Spleen (tissue), 11 donors: ENCODE results near the gene DUOX2. TPM values are rescaled to one million over a fixed set of nuclear protein-coding genes. Genes with fewer than 3 reads are reported as not detected.
A peak's percentile ranks its signal among the peaks of the same experiment; 100 is the strongest.

Experiments
- DNase-seq: peaks from one replicate; pipeline ENCODE4 v3.0.0-alpha.2; 2020
- H3K27ac ChIP-seq, 8 donors: fragments of 200-600 bp; sonication (generic) in 7 of 8; 1 replicate in 4 of 8; 2 replicates in 4 of 8; pipeline versions ENCODE4 v1.5.0 to v1.8.0; 2016 to 2021; ENCODE audit warnings: inconsistent platforms in 4 of 8, mild to moderate bottlenecking in 4 of 8, moderate library complexity in 1 of 8
- H3K27me3 ChIP-seq, 7 donors: fragments of 200-600 bp; sonication (generic) in 6 of 7; replicated peaks in 1 of 7; 1 replicate in 4 of 7; 2 replicates in 3 of 7; pipeline versions ENCODE4 v1.5.0 to v1.8.0; 2016 to 2021; ENCODE audit warnings: inconsistent platforms in 3 of 7, mild to moderate bottlenecking in 1 of 7
- H3K36me3 ChIP-seq, 6 donors: fragments of 200-600 bp; sonication (generic) in 5 of 6; 1 replicate in 4 of 6; 2 replicates in 2 of 6; pipeline versions ENCODE4 v1.5.0 to v1.8.0; 2016 to 2021; ENCODE audit warnings: inconsistent platforms in 2 of 6
- H3K4me1 ChIP-seq, 6 donors: fragments of 200-600 bp; sonication (generic) in 5 of 6; 1 replicate in 3 of 6; 2 replicates in 3 of 6; pipeline versions ENCODE4 v1.5.0 to v1.8.0; 2016 to 2021; ENCODE audit warnings: inconsistent platforms in 3 of 6
- H3K4me3 ChIP-seq, 8 donors: fragments of 200-600 bp; sonication (generic) in 7 of 8; 1 replicate in 4 of 8; 2 replicates in 4 of 8; pipeline versions ENCODE4 v1.5.0 to v1.8.0; 2016 to 2021; ENCODE audit warnings: inconsistent platforms in 4 of 8, mild to moderate bottlenecking in 4 of 8, moderate library complexity in 2 of 8
- H3K9me3 ChIP-seq, 8 donors: fragments of 200-600 bp; sonication (generic) in 7 of 8; 1 replicate in 4 of 8; 2 replicates in 4 of 8; pipeline versions ENCODE4 v1.5.0 to v1.8.0; 2016 to 2021; ENCODE audit warnings: inconsistent platforms in 4 of 8
- POLR2A ChIP-seq, 3 donors: fragments of 450-650 bp; IDR thresholded peaks; one replicate each; pipeline ENCODE4 v1.5.1; 2017; ENCODE audit warnings: antibody characterized with exemption in 3 of 3, mild to moderate bottlenecking in 1 of 3
- POLR2AphosphoS5 ChIP-seq, 3 donors: sonication (generic); formaldehyde crosslinking; IDR thresholded peaks; one replicate each; pipeline ENCODE4 v1.5.1; 2017; ENCODE audit warnings: antibody characterized with exemption in 3 of 3
- WGBS, 5 donors: extraction: QIAGEN DNeasy Blood & Tissue Kit in 3 of 5; methylation state at CpG; one replicate each; pipeline versions ENCODE4 v1.1.5 to v1.1.7; 2013 to 2018; 5-methylcytosine and 5-hydroxymethylcytosine counted together
- intact Hi-C: fragments of 100-400 bp; cut with DNase I; formaldehyde crosslinking; loops from one replicate; pipeline ENCODE4 v1.15.0; 2023; ENCODE audit warnings: low total_unique reads
- polyA plus RNA-seq, 3 donors: library from polyadenylated mRNA; stranded (reverse); fragments of 200-250 nt; gene quantifications; one replicate each; pipeline ENCODE4 v1.2.1, GENCODE V29; 2013
- total RNA-seq, 7 donors: library from RNA; depleted of rRNA in 3 of 7; stranded (reverse); fragments of >200 nt in 3 of 7; fragmentation: NEBNext Ultra II Directional in 4 of 7; extraction: Animal tissue kit (Norgen Biotek cat#: 25700) in 4 of 7; gene quantifications; one replicate each; pipeline versions ENCODE4 v1.1.0 to v1.2.1, GENCODE V29; 2016 to 2021
- TF ChIP-seq, protein P1 (sequence below), 11 experiments: fragments of 200-600 bp in 7 of 11; fragments of 450-650 bp in 4 of 11; sonication (generic) in 4 of 11; IDR thresholded peaks in 8 of 11; conservative IDR thresholded peaks in 3 of 11; 1 replicate in 7 of 11; 2 replicates in 4 of 11; pipeline versions ENCODE4 v1.4.0 to v1.8.0; 2016 to 2021; ENCODE audit warnings: antibody characterized with exemption in 11 of 11, inconsistent platforms in 4 of 11, mild to moderate bottlenecking in 1 of 11
- donor health status: healthy with polysubstance abuse.
- donor health status: DM: no; HTN: no; CAD: no; lungs with moderate emphysema.
- donor health status: DM: no; HTN: no; CAD: no.
- donor health status: Bipolar disorder and iron deficiency.
- donor health status: healthy.
- donor health status: DM: no; HTN: no; CAD: no.
- donor health status: DM: yes; HTN: yes; CAD: no.

Gene DUOX2
- total and polyA plus RNA-seq, 10 donors = 0.10 TPM; not detected in 9

DNA sequence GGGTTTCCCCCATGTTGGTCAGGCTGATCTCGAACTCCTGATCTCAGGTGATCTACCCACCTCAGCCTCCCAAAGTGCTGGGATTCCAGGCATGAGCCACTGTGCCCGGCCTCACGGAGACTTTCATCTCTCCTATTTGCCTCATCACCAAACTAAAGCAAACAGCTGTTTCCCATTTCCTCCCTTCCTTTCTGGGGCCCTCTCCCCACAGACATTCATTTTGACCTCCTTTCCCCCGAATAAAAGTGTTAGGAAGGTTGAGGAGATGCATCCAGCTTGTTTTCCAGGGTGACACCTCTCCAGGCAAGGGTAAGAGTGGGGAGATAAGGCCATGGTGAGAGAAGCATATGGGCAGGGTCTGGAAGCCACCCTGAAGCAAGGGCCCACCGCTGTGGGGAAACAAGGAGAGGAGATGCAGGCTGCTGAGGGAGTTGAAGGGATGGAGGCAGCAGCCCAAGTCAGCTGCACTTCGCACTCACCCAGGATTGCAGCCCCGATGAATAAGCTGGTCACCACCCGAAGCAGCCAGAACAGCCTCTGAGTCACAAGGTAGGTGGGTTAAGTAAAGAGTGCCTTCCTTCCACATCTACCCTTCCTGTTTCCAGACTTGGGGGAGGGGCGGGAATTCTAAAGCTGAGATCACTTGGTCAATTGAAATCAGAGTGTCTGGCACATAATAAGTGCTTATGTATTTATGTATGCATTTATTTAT is 7.9 kb upstream of the DUOX2 start:
- whole genome bisulfite sequencing, 5 donors = 42 to 61% (median 50%) methylated on average over 9 of the region's 9 CpGs
- TF ChIP-seq POLR2AphosphoS5 (IDR thresholded peaks at IDR 0.05) (no peak), POLR2A (IDR thresholded peaks at IDR 0.05) (no peak)
- TF ChIP-seq, protein P1, sequence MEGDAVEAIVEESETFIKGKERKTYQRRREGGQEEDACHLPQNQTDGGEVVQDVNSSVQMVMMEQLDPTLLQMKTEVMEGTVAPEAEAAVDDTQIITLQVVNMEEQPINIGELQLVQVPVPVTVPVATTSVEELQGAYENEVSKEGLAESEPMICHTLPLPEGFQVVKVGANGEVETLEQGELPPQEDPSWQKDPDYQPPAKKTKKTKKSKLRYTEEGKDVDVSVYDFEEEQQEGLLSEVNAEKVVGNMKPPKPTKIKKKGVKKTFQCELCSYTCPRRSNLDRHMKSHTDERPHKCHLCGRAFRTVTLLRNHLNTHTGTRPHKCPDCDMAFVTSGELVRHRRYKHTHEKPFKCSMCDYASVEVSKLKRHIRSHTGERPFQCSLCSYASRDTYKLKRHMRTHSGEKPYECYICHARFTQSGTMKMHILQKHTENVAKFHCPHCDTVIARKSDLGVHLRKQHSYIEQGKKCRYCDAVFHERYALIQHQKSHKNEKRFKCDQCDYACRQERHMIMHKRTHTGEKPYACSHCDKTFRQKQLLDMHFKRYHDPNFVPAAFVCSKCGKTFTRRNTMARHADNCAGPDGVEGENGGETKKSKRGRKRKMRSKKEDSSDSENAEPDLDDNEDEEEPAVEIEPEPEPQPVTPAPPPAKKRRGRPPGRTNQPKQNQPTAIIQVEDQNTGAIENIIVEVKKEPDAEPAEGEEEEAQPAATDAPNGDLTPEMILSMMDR (IDR thresholded peaks at IDR 0.05 in 8 of 11, conservative IDR thresholded peaks at IDR 0.05 in 3 of 11) = no peak

DNA sequence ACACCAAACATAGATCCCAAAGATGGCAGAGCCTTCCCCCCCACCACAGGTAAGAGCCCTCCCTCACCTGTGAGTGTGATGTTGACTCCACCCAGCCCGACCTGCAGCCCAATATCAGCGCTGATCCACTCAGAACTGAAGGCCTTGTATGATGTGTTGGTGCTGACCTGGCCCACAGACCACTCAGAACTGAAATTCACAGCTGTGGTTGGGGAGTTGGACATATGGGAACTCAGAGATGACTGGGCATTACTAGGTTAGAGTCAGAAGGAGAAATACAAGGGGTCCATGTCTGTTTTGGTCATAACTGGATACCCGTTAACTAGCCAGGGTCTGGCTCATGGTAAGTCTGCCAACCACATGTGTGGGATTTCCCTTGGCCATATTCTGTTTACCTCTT is 7.0 kb upstream of the DUOX2 start:
- intact Hi-C loops = loop anchor here (10.0 kb wide), 1 partner anchor 164 kb away; no protein-coding TSS in a partner anchor
- Histone ChIP-seq H3K36me3 (no peaks in the 10 kb centered on the region), H3K27ac (no peak overlapping the region), H3K4me3 (no peak overlapping the region), H3K9me3 (no peaks in the 10 kb centered on the region), H3K4me1 (peaks cover 13 to 24% (median 19%) of the 10 kb centered on the region in 6 donors), H3K27me3 (peaks cover 8 to 84% (median 27%) of the 10 kb centered on the region in 7 donors)
- TF ChIP-seq POLR2A (IDR thresholded peaks at IDR 0.05) (no peak), POLR2AphosphoS5 (IDR thresholded peaks at IDR 0.05) (no peak)
- TF ChIP-seq, protein P1 (IDR thresholded peaks at IDR 0.05 in 8 of 11, conservative IDR thresholded peaks at IDR 0.05 in 3 of 11) = no peak
- 79 to 97% (median 89%) methylated on average over 3 of the region's 3 CpGs for WGBS, 5 donors
- DNase-seq = no peak

More for the DNA sequence above, 7.9 kb upstream of the DUOX2 start:
- no peak for DNase-seq
- no peak overlapping the region for H3K27ac ChIP-seq
- H3K27me3 ChIP-seq = peaks cover 4 to 82% (median 19%) of the 10 kb centered on the region in 7 donors
- peaks cover 8 to 15% (median 12%) of the 10 kb centered on the region in 6 donors for H3K4me1 ChIP-seq
- intact Hi-C loops = loop anchor here (10.0 kb wide), 1 partner anchor 163 kb away; no protein-coding TSS in a partner anchor
- H3K9me3 ChIP-seq = no peaks in the 10 kb centered on the region
- H3K4me3 ChIP-seq = no peak overlapping the region
- H3K36me3 ChIP-seq = no peaks in the 10 kb centered on the region

DNA sequence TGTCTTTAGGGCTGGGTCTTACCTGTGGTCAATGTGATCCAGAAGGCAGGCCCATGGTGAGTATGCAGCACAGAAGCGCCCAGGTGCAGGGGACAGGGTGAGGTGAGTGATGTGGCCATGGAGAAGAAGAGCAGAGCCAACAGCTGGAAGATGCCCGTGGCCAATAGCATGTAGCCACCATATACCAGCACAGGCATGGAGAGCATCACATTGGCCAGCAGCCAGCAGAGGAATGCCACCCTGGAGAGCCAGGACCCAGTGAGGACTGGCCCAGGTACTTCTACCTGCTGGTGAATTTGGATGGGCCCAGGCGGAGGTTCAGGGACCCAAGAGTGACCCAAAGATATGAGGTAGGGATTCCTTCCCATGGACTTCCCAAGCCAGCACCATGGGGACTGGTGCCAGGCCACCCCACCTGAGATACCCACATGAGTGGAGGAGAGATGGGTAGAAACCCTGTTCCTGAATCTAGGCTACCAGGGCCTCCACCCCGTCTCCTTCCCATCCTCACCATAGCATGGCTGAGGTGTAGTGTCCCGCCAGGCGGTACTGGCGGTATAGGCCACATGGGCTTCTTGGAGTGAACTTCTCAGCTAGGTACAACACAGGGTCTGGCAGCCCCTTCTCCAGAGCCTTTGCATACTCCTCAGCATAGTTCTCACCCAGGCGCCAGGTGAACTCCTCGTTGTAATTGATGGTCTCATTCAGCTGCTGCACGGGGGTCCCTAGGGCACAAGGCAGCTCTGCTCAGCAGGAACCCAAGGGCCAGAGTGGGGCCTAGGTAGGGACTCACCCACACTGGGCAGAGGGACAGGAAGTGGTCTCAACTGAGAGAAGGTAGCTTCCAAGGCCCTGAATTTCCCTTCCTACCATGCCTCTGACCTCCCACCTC is 6.4 kb upstream of the DUOX2 start:
- H3K4me1 ChIP-seq = peaks cover 13 to 24% (median 20%) of the 10 kb centered on the region in 6 donors
- 92 to 95% (median 93%) methylated on average over 10 of the region's 10 CpGs for WGBS, 5 donors
- H3K9me3 ChIP-seq = no peaks in the 10 kb centered on the region
- intact Hi-C loops = loop anchor here (10.0 kb wide), 1 partner anchor 164 kb away; no protein-coding TSS in a partner anchor
- no peak overlapping the region for H3K27ac ChIP-seq
- H3K27me3 ChIP-seq = peaks cover 8 to 84% (median 31%) of the 10 kb centered on the region in 7 donors
- TF ChIP-seq POLR2AphosphoS5 (IDR thresholded peaks at IDR 0.05) (no peak), POLR2A (IDR thresholded peaks at IDR 0.05) (no peak)
- TF ChIP-seq, protein P1 (IDR thresholded peaks at IDR 0.05 in 8 of 11, conservative IDR thresholded peaks at IDR 0.05 in 3 of 11) = no peak
- no peaks in the 10 kb centered on the region for H3K36me3 ChIP-seq
- H3K4me3 ChIP-seq = no peak overlapping the region
- peak; percentile 57 for DNase-seq
